HG02571 (cell line): ENCODE results near the gene PAN2.
A peak's percentile ranks its signal among the peaks of the same experiment; 100 is the strongest.
"Not testable (repeated sequence)": the region's sequence is repeated elsewhere in the genome, so short reads cannot be mapped to it uniquely, and the experiment has no call there.

Experiments used
- ATAC-seq: cut with Tn5 transposase; IDR thresholded peaks from one replicate; pipeline ENCODE4 v1.9.1; 2021; ENCODE audit warnings: mild to moderate bottlenecking, moderate library complexity; ENCODE audit not compliant: unreplicated experiment

Gene PAN2

GRCh38 chr12:56272468-56272867 is 61.3 kb downstream of the PAN2 start:
- not testable (repeated sequence) for ATAC-seq

DNA sequence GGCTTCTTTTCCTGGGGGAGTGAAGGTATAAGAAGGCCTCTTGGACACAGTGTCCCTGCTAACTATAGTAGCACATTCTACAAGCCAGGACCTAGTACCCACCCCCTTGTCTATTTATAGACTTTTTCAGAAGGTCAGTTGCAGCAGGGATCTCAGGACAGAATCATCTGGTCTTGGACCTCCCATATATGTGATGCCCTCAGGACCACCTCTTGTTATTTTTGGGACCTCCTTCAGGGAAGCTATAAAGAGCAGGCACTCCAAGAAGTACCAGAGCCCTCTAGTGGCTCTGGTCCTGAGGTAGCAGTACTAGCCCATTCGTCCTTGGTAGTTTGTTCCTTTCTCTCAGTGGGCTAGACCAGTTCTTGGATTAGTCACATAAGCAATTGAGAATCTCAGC is 62.8 kb downstream of the PAN2 start:
- ATAC-seq, result no peak

DNA sequence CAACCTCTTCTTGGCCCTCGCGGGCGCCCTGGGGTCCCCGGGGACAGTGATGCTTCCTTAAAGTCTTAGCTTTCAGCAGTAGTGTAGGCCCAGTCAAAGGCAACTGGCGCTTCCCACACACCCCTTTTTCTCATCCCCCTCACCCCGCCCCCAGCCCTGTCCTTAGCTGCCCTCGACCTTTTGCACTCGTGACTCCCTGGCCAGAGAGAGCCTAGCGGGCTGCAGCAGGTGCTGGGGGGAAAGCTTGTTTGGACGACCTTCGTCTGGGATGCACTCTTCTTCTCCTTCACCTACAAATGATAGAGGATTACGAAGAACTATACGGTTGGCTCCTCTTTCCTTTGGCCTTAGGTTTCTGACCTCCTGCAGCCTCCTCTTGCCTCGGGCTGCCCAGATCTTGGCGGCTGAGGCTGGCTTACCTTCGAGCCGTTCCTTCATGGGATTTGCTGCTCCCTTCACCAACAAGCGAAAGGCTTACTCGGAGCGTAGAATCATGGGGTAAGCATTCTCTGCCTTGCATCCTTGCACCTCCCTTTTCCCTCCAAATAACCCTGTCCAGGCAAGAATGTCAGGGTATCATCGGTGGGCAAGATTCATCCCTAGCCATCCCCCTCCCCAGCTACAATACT is 66.2 kb downstream of the PAN2 start:
- ATAC-seq, result no peak

GRCh38 chr12:56266693-56267442 is 66.9 kb downstream of the PAN2 start, which contains the start of gene COQ10A:
COQ10A (plus strand) TSS chr12:56266942; CDS start chr12:56267119, 177 bp downstream.
- ATAC-seq, result peak; percentile 80
